Activated T-helper 2 cell treated with anti-CD3 and anti-CD28 coated beads, Interferon-gamma antibody, Interleukin-2, Interleukin-4, amounts not matched to agents 10 μg/mL and 5 μg/mL and 100 μg/mL, durations not matched to agents 14 hours and 24 hours and 36 hours (primary cell): ENCODE measurements around the gene PKDCC. TPM values are rescaled to one million over a fixed set of nuclear protein-coding genes. Genes with fewer than 3 reads are reported as not detected.

Experiments
- DNase-seq: peaks from one replicate; pipeline ENCODE4 v3.0.0; 2021; ENCODE audit warnings: low spot score
- H3K27ac Mint-ChIP-seq: one replicate; pipeline ENCODE4 v1.8.0; 2021; ENCODE audit warnings: mixed read lengths
- H3K27me3 Mint-ChIP-seq: one replicate; pipeline ENCODE4 v1.8.0; 2021; ENCODE audit warnings: low read depth, mixed read lengths
- H3K36me3 Mint-ChIP-seq: one replicate; pipeline ENCODE4 v1.8.0; 2021; ENCODE audit warnings: low read depth, mixed read lengths
- H3K4me1 Mint-ChIP-seq: one replicate; pipeline ENCODE4 v1.8.0; 2021; ENCODE audit warnings: low read depth, mixed read lengths
- H3K4me3 Mint-ChIP-seq: one replicate; pipeline ENCODE4 v1.8.0; 2021; ENCODE audit warnings: low read depth, mild to moderate bottlenecking, moderate library complexity, mixed read lengths
- H3K9me3 Mint-ChIP-seq: one replicate; pipeline ENCODE4 v1.8.0; 2021; ENCODE audit warnings: mixed read lengths
- intact Hi-C: fragments of 100-400 bp; cut with micrococcal nuclease; formaldehyde crosslinking; loops from one replicate; pipeline ENCODE4 v1.15.1; 2023
- total RNA-seq: library from RNA; stranded (reverse); gene quantifications from 2 replicates; pipeline ENCODE4 v1.2.3, GENCODE V29; 2022

The PKDCC gene
- total RNA-seq, 1 donor from 2014 or later: 0.11 TPM

DNA sequence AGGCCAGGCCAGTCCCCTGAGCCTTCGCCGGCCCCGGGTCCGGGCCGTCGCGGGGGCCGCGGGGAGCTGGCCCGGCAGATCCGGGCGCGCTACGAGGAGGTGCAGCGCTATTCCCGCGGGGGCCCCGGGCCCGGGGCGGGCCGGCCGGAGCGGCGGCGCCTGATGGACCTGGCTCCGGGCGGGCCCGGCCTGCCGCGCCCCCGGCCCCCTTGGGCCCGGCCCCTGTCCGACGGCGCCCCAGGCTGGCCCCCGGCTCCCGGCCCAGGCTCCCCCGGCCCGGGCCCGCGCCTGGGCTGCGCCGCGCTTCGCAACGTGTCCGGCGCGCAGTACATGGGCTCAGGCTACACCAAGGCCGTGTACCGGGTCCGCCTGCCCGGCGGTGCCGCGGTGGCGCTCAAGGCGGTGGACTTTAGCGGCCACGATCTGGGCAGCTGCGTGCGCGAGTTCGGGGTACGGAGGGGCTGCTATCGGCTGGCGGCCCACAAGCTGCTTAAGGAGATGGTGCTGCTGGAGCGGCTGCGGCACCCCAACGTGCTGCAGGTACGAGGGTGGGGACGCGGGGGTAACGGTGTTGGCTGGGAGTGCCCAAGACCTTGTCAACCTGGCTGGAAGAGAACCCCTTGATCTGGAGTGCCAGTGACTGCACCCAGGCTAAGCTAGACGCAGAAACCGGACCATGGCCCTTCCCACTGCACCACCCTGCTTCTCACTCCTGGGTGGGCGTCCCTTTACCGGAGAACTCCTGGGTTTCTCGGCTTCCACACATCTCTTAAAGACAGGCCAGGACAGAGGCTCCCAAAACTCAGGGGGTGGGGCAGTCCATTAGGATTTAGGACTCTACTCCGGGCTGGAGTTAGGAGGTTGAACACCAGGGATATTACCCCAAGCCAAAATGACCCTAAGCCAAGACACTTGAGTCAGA, 739 bp downstream of the PKDCC start:
- Mint-ChIP-seq H3K4me1 (no peaks in the 10 kb centered on the region), H3K27me3 (peaks cover 64% of the 10 kb centered on the region), H3K36me3 (no peaks in the 10 kb centered on the region), H3K27ac (no peak overlapping the region), H3K9me3 (no peaks in the 10 kb centered on the region), H3K4me3 (peak overlapping the region; percentile 13)
- intact Hi-C loops: no loop called here
- no peak for DNase-seq

DNA sequence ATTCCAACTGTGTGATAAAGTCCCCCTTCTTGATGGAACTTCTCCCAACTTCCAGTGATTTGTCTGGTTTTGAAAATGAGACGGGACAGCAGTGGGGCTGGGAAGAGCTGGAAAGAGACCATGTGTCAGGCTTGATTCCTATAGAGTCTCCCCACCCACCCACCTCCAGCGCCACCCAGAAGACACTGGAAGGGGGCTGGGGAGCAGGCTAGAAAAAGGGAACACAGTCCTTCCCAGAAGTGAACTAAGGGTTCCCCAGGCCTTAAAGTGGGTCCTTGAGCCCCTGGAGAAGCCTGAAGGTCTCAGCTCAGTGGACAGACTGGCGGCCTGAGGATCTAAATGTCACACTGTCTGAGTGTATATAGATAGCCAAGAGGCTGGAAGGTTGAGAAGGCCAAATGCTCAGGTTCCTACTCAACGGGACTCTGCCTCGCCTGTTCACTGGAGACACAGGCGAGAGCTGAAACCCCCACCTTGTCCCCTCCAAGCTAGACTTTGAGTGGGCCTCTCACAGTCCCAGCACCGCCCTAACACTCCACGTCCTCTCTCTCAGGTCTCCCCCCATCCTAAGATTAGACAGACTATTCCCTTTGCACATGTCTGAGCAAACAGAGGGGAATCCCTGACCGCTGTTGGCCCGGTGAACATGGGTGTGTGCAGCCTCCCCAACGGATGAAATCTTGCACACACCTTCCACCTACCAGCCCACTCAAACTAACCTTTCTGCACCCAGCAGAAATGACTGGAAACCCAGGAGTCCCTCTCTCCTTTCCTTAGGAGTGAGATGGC, 1.6 kb downstream of the PKDCC start:
- DNase-seq: no peak
- Mint-ChIP-seq H3K9me3 (no peaks in the 10 kb centered on the region), H3K4me1 (no peaks in the 10 kb centered on the region), H3K27ac (no peak overlapping the region), H3K36me3 (no peaks in the 10 kb centered on the region), H3K4me3 (no peak overlapping the region), H3K27me3 (peaks cover 56% of the 10 kb centered on the region)
- intact Hi-C loops: no loop called here

DNA sequence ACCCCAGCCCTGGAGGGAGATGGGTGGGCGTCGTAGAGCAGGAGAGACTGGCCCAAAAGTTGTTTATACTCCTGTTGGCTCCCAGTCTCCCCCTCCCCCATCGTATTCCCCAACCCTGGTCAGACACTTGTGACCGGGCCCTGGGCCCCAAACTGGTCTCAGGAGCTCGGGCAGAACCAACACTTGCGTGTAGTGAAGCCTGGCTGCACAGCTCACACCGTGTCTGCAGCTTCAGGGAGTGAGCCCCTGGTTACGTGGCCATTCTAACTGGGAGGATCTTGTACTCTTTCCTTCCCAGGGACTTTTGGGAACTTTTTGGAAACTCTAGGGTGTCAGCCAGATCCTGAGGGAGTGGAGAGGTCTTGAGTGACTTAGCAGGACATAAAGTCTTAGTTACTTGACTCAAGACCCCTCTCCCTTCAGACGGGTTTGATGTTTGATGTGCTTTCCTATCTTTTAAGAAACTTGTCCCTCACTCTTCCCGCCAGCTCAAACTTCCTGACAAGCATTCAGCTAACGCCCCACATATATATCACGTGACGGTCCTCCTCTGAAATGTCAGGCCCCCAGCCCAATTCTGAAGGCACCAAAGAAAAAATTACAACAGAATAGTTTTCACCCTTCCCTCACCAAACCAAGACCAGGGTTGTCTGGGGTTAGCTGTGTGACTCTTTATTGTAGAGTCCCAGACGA, 2.3 kb downstream of the PKDCC start:
- intact Hi-C loops: no loop called here
- DNase-seq: no peak
- Mint-ChIP-seq H3K4me3 (no peak overlapping the region), H3K27me3 (peaks cover 49% of the 10 kb centered on the region), H3K4me1 (no peaks in the 10 kb centered on the region), H3K27ac (no peak overlapping the region), H3K36me3 (no peaks in the 10 kb centered on the region), H3K9me3 (no peaks in the 10 kb centered on the region)

DNA sequence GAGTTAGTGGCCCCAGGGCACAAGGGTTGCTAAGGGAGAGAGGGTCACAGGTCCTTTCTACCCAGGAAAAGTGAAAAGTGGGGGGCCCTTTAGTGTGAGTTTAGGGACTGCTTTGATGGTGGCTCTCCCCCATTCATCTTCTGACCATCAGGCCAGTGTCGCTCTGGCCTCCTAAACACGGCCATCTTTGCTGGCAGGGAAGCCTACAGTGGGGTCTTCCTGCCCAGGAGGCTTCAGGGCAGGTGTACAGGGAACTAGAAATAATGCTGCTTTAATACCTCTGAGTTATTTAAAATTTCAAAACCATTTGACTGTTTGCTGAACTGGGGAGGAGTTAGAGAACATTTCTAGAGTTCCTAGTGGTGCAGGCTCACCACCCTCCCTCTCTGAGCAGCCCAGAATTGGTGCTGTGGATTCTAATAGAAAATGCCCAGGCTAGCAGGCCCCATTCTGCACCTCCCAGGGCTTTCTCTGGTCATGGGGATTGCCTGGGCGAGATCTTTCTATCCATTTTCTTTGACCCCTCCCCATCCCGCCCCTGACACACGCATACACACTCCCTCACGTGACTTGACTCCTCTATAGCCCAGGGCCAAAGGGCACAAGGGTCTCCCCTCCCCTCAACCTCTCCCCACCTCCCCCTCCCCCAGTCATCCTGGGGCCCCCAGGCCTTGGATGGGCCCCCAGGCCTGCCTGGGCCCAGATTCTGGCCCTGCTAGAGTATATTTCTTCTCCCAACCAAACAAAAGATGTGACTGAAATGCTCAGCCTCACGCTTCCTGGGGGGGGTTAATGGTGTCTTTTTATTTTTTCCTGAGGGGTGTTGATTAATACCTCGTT, 3.1 kb downstream of the PKDCC start:
- no peak for DNase-seq
- intact Hi-C loops: no loop called here
- Mint-ChIP-seq H3K4me3 (no peak overlapping the region), H3K36me3 (no peaks in the 10 kb centered on the region), H3K27me3 (peaks cover 43% of the 10 kb centered on the region), H3K27ac (no peak overlapping the region), H3K4me1 (no peaks in the 10 kb centered on the region), H3K9me3 (no peaks in the 10 kb centered on the region)

DNA sequence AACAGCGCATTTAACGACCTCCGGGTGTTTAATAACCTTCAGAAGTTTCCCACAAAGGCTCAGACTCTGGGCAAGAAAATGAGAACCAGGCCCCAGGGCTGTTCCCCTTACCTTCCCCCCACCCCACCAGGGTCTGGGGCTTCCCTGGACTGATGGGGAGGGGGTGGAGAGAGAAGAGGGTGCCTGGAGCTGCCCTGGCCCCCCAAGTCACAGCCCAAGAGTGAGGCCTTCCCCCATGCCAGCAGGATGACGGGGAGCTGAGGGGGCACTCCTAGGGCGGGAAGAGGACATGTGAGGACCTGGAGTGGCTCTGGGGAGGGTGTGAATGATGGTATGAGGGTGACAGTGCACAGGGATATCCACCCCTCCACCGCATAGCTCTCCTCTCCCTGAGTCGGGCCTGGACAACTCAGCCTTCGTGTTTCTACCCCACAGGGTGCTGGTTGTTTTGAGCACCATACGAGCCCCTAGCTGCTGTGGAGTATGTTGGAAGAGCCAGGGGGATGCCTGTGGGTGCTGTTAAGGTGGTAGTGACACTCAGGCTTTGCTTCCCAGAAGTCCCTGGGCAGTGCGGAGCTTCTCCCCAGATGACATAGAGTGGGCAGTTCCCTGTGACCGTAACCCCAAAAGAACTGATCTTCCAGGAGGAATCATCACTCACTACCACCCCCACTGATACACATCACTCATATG, 3.9 kb downstream of the PKDCC start:
- intact Hi-C loops: no loop called here
- H3K4me1 Mint-ChIP-seq: no peaks in the 10 kb centered on the region
- H3K4me3 Mint-ChIP-seq: no peak overlapping the region

DNA sequence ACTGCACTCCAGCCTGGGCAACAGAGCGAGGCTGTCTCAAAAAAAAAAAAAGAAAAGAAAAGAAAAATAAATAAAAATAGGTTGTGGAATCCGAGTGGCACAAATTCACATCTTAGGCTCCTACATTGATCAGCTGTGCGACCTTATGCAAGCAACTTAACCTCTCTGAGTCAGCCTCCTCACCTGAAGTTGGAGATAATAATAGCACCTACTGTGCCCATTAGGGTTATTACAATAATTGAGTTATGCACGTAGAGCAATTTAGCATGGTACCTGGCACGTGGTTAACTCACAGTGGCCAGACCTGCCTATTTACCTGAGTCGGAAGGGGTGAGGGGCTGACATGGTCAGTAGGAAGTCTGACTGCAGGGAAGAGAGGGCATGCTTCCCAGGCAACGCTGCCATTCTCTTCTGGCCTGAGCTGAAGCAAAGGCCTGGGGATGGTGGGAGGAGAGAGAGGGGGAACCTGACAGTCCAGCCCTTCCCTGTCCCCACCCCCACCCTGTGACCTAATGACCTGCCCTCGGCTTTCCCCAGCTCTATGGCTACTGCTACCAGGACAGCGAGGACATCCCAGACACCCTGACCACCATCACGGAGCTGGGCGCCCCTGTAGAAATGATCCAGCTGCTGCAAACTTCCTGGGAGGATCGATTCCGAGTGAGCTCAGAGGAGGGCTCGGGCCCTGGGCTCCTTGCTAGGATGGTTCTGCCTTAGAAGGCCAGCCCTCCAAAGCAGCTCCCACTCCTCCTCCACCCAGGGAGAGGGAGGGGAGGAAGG, 5.1 kb downstream of the PKDCC start:
- peaks cover 34% of the 10 kb centered on the region for H3K27me3 Mint-ChIP-seq
- DNase-seq: no peak
- H3K9me3 Mint-ChIP-seq: no peaks in the 10 kb centered on the region
- H3K36me3 Mint-ChIP-seq: no peaks in the 10 kb centered on the region
- H3K27ac Mint-ChIP-seq: no peak overlapping the region
- intact Hi-C loops: no loop called here
- H3K4me1 Mint-ChIP-seq: no peaks in the 10 kb centered on the region
- no peak overlapping the region for H3K4me3 Mint-ChIP-seq

More for the DNA sequence above, 3.9 kb downstream of the PKDCC start:
- Mint-ChIP-seq H3K36me3 (no peaks in the 10 kb centered on the region), H3K27me3 (peaks cover 38% of the 10 kb centered on the region), H3K9me3 (no peaks in the 10 kb centered on the region), H3K27ac (no peak overlapping the region)
- DNase-seq: no peak

DNA sequence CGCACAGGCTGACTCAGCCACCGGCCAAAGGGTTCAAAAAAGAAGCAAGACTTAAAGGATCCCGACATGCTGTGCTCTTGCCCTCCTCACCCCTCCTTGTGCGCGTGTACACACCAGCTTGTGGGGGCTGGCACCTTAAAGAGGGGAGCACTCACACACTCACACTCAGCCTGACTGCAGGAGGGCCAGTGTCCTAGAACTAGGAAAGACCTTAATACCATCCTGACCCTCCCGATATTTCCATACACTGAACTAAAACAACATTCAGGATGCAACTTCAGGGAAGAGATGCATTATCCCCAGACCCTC, 5.6 kb downstream of the PKDCC start:
- H3K27ac Mint-ChIP-seq: no peak overlapping the region
- no peaks in the 10 kb centered on the region for H3K9me3 Mint-ChIP-seq
- no peaks in the 10 kb centered on the region for H3K36me3 Mint-ChIP-seq
- no peak overlapping the region for H3K4me3 Mint-ChIP-seq
- no peak for DNase-seq
- intact Hi-C loops: no loop called here
- peaks cover 34% of the 10 kb centered on the region for H3K27me3 Mint-ChIP-seq
- H3K4me1 Mint-ChIP-seq: no peaks in the 10 kb centered on the region

DNA sequence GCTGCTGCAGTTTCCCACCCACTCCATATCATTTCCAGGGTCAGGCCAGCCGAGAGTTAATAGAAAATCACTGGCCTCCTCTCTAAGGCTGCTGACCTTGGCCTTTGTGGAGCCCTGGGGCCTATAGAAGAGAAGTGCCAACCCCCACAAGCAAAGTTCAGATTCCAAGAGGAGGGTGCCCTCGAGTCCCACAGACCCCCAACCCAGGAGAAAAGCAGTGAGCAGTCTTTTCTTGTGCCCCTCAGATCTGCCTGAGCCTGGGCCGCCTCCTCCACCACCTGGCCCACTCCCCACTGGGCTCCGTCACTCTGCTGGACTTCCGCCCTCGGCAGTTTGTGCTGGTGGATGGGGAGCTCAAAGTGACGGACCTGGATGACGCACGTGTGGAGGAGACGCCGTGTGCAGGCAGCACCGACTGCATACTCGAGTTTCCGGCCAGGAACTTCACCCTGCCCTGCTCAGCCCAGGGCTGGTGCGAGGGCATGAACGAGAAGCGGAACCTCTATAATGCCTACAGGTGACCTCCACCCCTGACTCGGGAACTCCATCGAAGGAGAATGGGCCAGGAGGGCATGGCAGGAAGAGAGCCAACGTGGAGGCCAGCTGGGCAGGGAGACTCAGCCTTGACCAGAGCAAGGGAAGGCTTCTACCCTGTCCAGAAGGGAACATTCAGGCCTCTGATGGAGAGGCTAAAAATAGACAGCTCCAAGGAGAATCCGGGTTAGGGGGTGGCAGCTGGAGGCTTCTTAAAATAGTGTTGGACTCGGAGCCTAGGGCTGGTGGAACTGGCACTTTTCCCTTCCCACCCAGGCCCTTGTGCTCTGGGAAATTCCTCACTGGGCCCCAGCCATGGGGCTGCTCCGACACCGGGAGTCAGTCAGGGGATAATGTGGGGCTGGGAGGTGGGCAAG, 6.2 kb downstream of the PKDCC start:
- H3K36me3 Mint-ChIP-seq: no peaks in the 10 kb centered on the region
- DNase-seq: no peak
- H3K27ac Mint-ChIP-seq: no peak overlapping the region
- H3K27me3 Mint-ChIP-seq: peaks cover 28% of the 10 kb centered on the region
- no peaks in the 10 kb centered on the region for H3K4me1 Mint-ChIP-seq
- intact Hi-C loops: no loop called here
- no peaks in the 10 kb centered on the region for H3K9me3 Mint-ChIP-seq
- H3K4me3 Mint-ChIP-seq: no peak overlapping the region

DNA sequence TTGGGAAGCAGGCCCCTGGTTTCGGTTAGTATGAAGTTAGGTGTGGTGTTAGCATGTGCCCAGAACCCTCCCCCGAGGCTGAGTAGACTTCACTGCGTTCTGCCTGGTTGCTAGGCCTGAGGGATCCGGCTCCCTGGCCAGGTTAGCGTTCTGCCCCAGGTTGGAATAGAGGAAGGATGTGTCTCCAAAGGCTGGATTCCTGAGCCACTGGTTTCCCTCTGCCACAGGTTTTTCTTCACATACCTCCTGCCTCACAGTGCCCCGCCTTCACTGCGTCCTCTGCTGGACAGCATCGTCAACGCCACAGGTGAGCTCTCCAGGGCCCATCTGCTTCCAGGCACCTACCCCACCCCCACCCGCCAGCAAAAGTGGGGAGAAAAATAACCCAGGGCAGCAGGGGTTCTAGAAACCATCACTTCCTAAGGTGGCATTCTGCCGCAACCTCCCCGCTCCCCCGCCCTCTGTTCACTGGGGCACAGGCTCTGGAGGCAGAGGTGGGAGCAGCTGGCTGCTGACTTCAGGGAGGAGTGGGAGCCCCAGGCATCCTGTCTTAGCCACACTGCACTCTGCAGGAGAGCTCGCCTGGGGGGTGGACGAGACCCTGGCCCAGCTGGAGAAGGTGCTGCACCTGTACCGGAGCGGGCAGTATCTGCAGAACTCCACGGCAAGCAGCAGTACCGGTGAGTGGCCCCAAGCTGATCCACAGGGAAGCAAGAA, 7.1 kb downstream of the PKDCC start:
- no peak overlapping the region for H3K27ac Mint-ChIP-seq

More for the DNA sequence above, 7.1 kb downstream of the PKDCC start:
- Mint-ChIP-seq H3K27me3 (peaks cover 20% of the 10 kb centered on the region), H3K9me3 (no peaks in the 10 kb centered on the region), H3K4me1 (no peaks in the 10 kb centered on the region), H3K36me3 (no peaks in the 10 kb centered on the region), H3K4me3 (no peak overlapping the region)
- DNase-seq: no peak
- intact Hi-C loops: no loop called here
